NCI-H510A treated with DMSO at 0.1 percent for 48 hours (cell line): ENCODE data around the gene PRSS38.
A peak's percentile ranks its signal among the peaks of the same experiment; 100 is the strongest.
"Not testable (repeated sequence)": the region's sequence is repeated elsewhere in the genome, so short reads cannot be mapped to it uniquely, and the experiment has no call there.

Source experiments
- DNase-seq: peaks from one replicate; lab custom pipeline; 2025; lab: John Stamatoyannopoulos, UW

The PRSS38 gene

GRCh38 chr1:227844320-227845146, 29.1 kb downstream of the PRSS38 start:
- no peak for DNase-seq

- DNase-seq: no peak
Measured at GRCh38 chr1:227845147-227845458, 29.6 kb downstream of the PRSS38 start.

DNA sequence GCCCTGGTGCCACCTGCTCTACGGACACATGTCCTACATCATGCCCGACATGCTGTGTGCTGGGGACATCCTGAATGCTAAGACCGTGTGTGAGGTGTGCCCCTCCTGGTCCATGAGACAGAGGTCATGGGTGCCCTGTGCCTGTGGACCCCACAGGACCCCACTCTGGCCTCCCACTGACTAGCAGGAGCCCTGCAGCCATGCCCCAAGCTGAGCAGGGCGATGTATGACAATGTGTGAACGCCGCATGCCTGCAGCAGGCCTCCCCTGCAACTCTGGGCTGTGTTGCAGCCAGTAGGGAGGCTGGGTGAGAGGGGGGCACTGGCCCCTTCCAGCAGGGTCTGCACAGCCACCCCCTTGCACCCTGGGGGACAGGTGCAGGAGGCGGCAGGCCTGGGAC, 30.0 kb downstream of the PRSS38 start:
- DNase-seq: no peak

- no peak for DNase-seq
Measured at GRCh38 chr1:227846265-227846858, 30.9 kb downstream of the PRSS38 start.

DNA sequence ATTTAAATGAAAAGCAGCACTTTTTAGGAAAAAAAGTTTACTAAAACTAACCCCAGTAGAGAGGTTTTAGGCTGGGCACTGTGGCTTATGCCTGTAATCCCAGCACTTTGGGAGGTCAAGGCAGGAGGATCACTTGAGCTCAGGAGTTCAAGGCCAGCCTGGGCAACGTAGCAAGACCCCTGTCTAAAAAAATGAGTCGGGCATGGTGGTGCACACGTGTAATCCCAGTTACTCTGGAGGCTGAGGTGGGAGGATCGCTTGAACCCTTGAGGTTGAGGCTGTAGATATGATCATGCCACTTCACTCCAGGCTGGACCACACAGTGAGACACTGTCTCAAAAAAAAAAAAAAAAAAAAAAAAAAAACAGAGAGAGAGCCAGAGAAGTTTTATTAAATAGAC, 31.6 kb downstream of the PRSS38 start:
- not testable (repeated sequence) for DNase-seq

GRCh38 chr1:227848430-227848932, 33.0 kb downstream of the PRSS38 start:
- DNase-seq: no peak

DNA sequence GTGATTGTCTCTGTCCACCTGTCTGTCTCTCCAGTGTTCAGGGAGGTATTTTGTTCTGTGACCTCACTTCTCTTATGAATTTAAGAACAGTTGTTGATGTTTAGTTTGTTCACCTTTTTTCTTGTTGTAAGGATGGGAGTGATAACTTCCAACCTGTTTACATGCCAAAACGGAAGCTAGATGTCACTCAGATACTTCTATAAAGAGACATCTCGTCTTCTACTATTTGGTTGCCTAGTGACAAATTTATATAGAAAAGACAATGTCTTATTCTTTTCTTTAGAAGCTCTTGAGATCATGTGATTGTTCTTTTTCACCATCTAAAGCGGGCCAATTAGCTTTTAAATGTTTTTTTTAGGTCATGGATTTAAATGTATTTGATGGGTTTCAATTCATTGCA, 33.8 kb downstream of the PRSS38 start:
- DNase-seq: no peak

- no peak for DNase-seq
Measured at GRCh38 chr1:227854189-227854588, 38.7 kb downstream of the PRSS38 start.

- no peak for DNase-seq
Measured at GRCh38 chr1:227855687-227856086, 40.2 kb downstream of the PRSS38 start.

- no peak for DNase-seq
Measured at GRCh38 chr1:227856147-227856858, 40.8 kb downstream of the PRSS38 start.

GRCh38 chr1:227864882-227865281, 49.4 kb downstream of the PRSS38 start:
- no peak for DNase-seq

DNA sequence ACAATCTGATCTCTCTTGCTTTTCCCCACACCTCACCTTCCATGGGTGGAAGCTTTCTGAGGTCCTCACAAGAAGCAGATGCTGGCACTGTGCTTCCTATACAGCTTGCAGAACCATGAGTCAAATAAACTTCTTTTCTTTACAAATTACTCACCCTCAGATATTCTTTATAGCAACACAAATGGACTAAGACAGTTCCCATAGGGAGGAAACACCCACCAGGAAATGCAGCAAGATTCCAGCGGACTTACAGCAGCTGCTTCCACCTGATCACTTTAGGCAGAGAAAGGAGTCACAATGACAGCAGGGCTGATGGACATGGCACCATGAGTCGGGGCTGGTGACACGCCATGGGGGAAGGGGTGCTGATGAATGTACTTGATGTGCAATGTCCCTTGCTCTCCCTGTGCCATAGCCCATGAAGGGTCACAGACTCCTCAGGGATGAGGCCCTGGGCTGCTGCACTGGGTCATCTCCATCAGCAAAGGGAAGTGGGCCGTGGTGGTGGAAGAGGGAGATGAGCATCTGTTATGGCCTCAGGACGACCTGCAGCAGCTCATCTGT, 53.9 kb downstream of the PRSS38 start:
- DNase-seq: no peak

GRCh38 chr1:227869851-227870305, 54.4 kb downstream of the PRSS38 start:
- DNase-seq: peak; percentile 47

GRCh38 chr1:227870366-227870765, 54.9 kb downstream of the PRSS38 start:
- DNase-seq: no peak

- DNase-seq: not testable (repeated sequence)
Measured at GRCh38 chr1:227871892-227872291, 56.4 kb downstream of the PRSS38 start.

GRCh38 chr1:227877810-227878209, 62.3 kb downstream of the PRSS38 start:
- not testable (repeated sequence) for DNase-seq

- DNase-seq: no peak
Measured at GRCh38 chr1:227880342-227880924, 65.0 kb downstream of the PRSS38 start.

- no peak for DNase-seq
Measured at GRCh38 chr1:227883073-227883520, 67.6 kb downstream of the PRSS38 start.

- no peak for DNase-seq
Measured at GRCh38 chr1:227883641-227884301, 68.3 kb downstream of the PRSS38 start.

- no peak for DNase-seq
Measured at GRCh38 chr1:227884370-227885134, 69.1 kb downstream of the PRSS38 start.
